Stimulated activated CD4-positive, alpha-beta T cell treated with anti-CD3 and anti-CD28 coated beads, TNF-alpha, amount 100 ng/mL, for 48 hours (primary cell): ENCODE results near the gene TENM3.

Experiments
- DNase-seq, 3 donors: peaks; one replicate each; pipeline ENCODE4 v3.0.0-alpha.2; 2020; ENCODE audit warnings: low read depth in 3 of 3

Gene TENM3

GRCh38 chr4:182400081-182400480 is 156.9 kb downstream of the TENM3 start:
- no peak for DNase-seq

GRCh38 chr4:182400790-182401189 is 157.6 kb downstream of the TENM3 start:
- DNase-seq, result no peak

- no peak for DNase-seq
Measured at GRCh38 chr4:182404376-182404775, 161.2 kb downstream of the TENM3 start.

GRCh38 chr4:182405087-182405486 is 161.9 kb downstream of the TENM3 start:
- DNase-seq, result no peak

GRCh38 chr4:182409271-182409670 is 166.1 kb downstream of the TENM3 start:
- DNase-seq, result no peak

GRCh38 chr4:182411391-182411790 is 168.2 kb downstream of the TENM3 start:
- DNase-seq, result no peak

GRCh38 chr4:182413550-182413949 is 170.3 kb downstream of the TENM3 start:
- no peak for DNase-seq

- no peak for DNase-seq
Measured at GRCh38 chr4:182415116-182415515, 171.9 kb downstream of the TENM3 start.

- DNase-seq, result no peak
Measured at GRCh38 chr4:182416067-182416466, 172.9 kb downstream of the TENM3 start.

- no peak for DNase-seq
Measured at GRCh38 chr4:182418054-182418734, 175.0 kb downstream of the TENM3 start.

GRCh38 chr4:182420189-182420588 is 177.0 kb downstream of the TENM3 start:
- DNase-seq, result no peak

- no peak for DNase-seq
Measured at GRCh38 chr4:182421753-182422152, 178.6 kb downstream of the TENM3 start.

GRCh38 chr4:182425302-182425701 is 182.1 kb downstream of the TENM3 start:
- no peak for DNase-seq

GRCh38 chr4:182426901-182427300 is 183.7 kb downstream of the TENM3 start:
- no peak for DNase-seq

- DNase-seq, result no peak
Measured at GRCh38 chr4:182427554-182427953, 184.4 kb downstream of the TENM3 start.

- no peak for DNase-seq
Measured at GRCh38 chr4:182429896-182430295, 186.7 kb downstream of the TENM3 start.

GRCh38 chr4:182432819-182433218 is 189.6 kb downstream of the TENM3 start:
- DNase-seq, result no peak

GRCh38 chr4:182434720-182435119 is 191.5 kb downstream of the TENM3 start:
- no peak for DNase-seq

- no peak for DNase-seq
Measured at GRCh38 chr4:182435401-182435800, 192.2 kb downstream of the TENM3 start.

GRCh38 chr4:182443070-182443469 is 199.9 kb downstream of the TENM3 start:
- DNase-seq, result no peak

- no peak for DNase-seq
Measured at GRCh38 chr4:182447767-182448280, 204.6 kb downstream of the TENM3 start.

GRCh38 chr4:182448281-182449151 is 205.3 kb downstream of the TENM3 start:
- peak in 1 of 3 donors; percentile 5 for DNase-seq
